G401.6 (cell line): Measurements from ENCODE around the gene CBLN1.

Source experiments
- FAIRE-seq: peaks from 2 replicates; lab custom pipeline; 2012; peaks lifted over from hg19 to GRCh38; lab: Jason Lieb, UNC

The CBLN1 gene

DNA sequence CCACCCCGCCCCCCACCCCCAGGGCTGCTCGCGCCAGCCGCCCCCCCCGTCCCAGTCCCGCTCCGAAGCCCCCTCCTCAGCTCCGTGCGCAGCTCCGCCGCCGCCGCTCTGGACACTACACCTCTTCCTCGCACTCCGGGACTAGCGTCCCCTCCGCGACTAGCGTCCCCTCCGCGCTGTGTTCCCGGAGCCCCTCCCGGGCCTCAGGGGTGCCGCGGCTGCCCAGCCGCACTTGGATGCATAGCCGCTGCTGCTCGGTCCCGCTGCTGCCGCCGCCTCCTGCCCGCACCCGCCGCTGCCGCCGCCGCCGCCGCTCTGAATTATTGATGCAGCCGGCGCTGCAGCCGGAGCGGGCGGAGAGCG, at the start of gene CBLN1:
Gene CBLN1 (minus strand): TSS at position 359 of the 363 bp plus-strand sequence. CDS start 373 bp downstream, outside the sequence.
- no peak for FAIRE-seq

DNA sequence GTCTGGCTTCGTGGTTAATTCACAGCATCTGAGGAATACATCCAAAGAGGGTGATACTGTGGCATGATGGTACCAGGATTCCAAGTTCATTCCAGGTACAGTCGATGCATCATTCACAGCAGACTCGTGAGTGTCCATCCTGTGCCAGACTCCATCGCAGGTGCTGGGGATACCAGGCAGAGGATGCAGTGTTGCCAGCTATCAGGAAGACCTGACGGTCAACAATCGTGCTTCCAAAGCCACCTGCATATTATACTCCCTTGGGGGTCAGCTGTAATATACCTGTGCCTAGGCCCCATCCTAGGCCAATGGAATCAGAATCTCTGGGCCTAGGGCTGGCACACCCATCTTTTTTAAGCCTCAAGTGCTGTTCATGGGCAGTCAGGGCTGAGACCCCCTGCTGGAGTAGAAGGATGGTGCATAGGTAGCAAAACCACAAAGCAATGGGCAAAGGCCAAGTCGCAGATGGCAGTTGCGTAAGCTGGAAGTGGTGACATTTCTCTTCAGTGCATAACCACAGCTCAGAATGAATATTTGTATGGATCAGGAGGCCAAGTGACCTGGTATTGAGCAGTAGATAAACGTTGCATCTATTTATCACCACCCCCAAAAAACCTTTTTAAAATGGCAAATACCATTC, 49.0 kb upstream of the CBLN1 start:
- no peak for FAIRE-seq

DNA sequence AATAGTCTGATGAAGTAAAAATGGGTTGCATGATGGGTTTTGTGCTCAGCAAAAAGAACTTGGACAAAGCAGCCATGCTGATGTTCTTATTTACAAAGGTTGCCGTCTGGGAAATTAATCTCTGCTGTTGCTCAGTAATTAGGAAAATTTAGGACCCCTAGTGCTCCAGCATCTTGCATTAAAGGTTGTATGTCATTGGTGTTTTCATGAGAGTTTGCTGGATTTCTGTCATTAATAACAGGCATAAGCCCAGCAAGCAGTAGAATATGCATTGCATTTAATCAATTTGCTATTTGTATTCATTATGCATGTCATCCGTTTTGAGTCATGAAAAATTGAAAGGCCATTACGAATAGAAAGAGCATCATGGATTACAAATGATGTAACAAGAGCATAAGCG, 46.7 kb upstream of the CBLN1 start:
- no peak for FAIRE-seq

DNA sequence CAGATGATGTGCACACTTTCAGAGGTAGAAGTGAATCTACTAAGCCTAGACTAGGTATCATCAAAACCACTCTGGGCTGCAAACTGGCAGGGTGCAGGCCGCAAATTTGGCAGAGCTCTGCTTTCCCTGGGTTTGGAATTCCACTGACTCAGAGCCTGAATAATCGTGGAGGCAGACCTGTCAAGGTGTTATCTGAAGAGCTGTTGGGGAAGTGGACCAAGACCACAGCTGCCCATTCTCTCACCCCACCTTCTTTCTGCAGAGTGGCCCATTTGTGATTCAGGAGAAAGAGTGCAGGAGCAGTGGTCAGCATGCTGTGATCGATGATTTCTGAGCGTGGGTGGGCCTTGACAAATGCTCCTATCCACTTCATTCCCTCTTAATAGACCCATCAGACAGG, 45.8 kb upstream of the CBLN1 start:
- no peak for FAIRE-seq

DNA sequence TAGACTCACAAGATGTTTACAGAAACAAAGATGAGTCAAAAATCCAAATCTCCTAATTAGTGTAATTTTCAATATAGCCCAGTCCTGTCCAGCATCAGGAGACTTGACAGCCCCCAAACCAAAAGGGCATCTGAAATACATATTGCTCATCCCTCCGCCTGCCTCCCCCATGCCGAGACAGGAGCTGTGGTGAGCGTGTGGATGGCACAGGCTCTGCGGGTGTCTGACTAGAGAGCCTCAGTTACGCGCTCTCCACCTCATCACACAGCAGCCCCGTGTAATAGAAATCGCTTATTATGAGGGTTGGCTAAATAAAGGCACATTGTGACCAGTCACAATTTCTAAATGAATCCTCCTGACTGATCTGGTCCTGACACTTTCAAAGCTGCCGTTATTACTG, 43.1 kb upstream of the CBLN1 start:
- FAIRE-seq: no peak

DNA sequence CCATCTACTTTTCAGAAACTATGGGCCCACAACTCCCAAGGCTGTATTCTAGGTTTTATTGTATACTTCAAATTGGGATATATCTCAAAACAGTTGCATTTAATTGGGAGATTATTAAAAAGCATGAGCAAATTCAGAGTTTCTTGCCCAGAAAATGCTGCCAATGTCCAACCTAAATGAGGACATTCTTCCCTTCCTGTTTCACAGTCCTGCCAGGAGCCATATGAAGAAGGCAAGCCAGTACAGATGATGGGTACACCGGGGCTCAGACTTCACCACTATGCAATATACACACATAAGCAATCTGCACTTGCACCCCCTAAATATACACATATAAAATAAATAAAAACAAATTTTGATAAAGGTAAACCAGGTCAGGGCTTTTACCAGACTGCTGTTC, 34.0 kb upstream of the CBLN1 start:
- FAIRE-seq: no peak

DNA sequence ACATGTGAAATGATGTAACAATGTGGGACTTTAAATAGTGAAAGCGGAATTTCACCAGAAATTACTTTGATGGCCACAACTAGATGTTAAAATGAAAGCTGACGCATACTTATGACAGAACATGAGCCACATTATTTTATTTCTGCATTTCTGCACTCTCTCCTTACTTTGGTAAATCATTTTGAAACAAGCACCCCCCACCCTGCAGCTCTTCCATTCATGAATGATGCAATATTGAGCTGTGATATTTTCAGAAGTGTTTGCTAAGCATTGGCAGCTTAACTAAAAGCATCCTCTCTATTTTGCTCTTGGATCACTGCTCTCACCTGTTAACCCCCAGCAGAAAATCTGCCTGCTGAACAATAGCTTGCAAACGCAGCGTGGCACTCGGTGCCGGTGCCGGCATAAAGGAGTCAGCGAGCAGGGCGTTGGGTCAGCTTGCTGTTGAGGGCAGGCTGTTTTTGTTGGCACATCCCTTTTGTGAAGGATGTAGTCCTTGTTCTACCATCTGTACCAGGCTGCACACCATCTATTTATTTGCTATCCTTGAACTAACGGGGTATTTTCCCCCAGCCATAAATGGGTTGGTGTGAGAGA, 30.8 kb upstream of the CBLN1 start:
- FAIRE-seq: no peak

DNA sequence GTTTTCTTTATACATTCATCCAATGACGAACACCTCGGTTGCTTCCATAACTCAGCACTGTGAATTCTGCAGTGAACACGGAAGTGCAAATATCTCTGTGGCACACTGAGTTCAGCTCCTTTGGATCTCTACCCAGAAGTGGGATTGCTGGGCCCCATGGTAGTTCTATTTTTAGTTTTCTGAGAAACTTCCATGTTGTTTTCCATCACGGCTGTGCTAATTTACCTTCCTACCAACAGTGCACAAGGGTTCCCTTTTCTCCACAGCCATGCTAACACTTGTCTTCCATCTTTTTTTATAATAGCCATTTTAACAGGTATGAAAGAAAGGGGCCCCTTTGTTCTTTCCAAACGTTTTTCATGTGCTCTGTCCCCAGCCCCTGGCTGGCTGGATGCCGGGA, 30.2 kb upstream of the CBLN1 start:
- FAIRE-seq: no peak

DNA sequence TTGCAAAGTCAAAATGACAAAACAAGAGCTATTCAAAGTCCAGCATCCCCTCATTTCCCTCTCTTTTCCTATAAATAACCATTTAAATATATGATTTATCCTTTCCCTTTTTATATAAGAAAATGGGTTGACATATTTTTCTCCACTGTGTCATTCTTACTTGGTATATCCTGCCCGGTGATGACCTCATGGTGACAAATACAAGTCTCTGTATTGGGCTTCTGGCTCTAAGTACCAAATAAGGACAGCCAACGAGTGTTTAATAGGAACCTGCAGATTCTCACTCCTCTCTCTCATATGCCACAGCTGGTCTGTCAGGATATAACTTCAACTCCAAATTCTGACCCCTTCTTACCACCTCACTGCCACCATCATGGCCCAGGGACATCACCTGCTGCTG, 25.5 kb upstream of the CBLN1 start:
- FAIRE-seq: no peak

DNA sequence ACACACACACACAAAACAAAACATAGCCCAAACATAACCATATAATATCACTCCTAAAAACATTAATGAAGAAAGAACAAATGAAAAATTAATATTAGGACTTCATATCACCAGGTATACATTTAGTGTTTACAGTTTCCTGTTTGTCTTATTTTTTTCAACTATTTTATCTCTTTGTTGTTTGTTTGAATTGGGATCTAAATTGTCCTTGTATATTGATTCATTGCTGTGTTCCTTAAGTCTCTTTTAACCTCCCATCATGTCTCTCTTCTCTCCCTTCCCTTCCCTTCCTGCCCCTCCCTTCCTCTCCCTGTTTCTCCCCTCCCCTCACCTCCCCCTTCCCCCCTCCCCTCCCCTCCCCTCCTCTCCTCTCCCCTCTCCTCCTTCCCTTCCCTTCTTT, 23.8 kb upstream of the CBLN1 start:
- FAIRE-seq: no peak

DNA sequence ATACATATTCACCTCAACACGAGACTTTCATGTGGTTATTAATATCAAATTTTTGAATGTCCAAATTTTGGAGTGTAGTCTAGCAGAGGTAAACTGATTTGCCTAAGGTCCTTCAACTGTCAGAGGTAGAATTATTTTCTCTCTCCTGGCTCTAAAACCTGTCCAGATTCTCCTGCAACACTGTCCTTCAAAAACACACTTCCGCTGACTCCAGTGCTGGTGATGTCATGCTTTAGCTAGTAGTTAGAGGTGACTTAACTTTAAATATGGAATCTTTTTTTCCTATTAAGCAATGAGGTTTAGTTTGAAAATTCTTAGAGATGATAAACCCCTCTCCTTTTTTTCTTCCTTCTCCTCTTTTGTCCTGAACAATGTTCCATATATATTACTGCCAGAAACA, 10.8 kb upstream of the CBLN1 start:
- FAIRE-seq: no peak

DNA sequence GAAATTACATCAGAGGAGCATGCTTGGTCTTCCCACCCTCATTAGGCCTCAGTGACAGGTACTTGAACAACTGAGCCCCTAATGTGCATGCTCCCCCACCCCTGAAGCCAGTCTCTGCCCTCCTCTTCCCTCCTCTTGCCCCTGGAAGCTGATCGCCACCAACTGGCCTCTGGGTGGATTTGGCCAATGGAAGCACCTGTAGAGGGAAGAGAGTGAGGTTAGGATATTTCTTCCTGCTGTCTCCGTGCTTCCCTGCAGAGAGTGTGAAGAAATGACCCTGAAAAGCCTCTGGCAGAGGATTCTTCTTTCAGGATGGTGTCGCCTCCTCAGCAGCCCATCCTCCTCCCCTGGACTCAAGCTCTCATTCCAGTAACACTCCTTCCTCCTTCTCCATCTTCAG, 5.9 kb upstream of the CBLN1 start:
- FAIRE-seq: no peak

DNA sequence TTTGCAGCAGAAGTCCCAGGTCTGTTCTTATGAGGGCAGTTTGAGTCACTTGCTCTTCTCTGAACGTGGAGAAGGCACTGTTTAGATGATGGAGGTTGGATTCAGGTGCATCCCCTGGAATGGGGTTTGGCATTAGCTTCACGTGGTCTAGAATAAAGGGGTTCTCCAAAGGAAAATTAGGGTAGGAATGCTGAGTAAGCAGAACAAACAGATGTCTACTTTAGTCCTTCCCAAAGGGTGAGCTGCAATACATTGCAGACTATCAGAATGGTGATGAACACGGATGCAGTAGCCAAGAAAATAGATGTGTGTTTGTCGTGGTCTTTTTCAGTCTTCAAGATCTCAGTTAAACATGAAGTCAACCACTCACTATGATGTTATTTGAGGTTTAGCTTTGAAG, 3.3 kb upstream of the CBLN1 start:
- FAIRE-seq: no peak

DNA sequence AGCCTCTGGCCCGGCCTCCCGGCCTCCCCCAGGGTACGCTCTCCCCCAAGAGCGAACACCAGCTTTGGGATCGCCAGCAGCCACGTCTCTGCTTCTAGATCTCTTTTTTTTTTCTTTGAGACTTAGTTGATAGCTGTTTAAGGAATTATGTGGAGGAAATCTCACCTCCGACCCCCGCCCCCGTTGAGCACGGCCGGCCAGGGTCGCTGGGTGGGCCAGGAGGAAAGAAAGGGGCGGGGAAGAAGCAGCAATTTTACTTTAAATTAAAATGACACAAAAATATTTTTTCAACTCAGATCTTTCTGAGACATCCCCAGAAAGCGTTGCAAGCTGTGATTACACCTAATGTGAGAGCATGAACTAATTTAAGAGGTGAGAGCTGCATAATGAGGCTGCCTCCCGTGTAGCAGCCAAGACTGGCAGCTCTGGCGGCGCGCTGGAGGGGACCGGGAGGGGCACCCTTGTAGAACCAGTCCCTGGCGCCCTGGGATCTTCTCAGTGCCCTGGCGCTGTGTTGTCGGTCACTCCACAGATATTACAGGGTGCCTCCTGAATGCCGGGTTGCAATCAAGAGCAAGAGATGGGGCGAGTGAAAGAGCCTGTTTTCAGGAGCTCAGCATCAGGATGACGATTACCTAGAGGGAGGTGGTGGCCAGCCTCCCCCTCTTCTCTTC, 1.9 kb upstream of the CBLN1 start:
- no peak for FAIRE-seq

DNA sequence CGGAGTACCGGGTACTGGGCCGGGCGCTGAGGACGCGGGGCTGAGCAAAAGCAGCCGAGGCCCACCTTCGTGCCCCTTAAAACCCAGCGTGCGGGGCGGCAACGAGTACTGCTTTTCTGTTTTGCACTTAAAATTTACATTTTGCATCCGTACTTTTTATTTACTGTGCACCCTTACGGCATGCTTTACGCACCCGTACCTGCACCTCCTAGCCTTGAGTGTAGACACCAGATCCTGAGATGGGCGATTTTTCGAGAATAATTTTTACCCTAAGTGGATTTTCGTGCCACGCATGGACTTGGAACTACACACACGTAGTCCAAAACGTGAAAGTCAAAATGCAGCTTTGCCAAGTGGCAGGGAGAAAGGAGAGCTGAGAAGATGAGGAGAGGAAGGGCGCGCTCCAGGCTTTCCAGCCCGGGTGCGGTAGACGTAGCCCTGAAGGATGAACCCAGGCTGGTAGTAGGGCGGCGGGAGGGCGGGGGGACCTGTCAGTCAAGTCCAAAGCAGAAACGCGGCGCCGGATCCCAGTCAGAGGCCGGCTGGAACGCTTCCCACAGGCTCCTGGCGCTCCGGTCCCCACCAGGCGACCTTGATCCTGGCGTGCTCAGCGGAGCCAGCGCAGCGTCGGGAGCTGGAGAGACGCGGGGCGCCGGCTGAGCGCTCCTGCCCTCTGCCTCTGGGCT, 1.2 kb upstream of the CBLN1 start:
- no peak for FAIRE-seq

DNA sequence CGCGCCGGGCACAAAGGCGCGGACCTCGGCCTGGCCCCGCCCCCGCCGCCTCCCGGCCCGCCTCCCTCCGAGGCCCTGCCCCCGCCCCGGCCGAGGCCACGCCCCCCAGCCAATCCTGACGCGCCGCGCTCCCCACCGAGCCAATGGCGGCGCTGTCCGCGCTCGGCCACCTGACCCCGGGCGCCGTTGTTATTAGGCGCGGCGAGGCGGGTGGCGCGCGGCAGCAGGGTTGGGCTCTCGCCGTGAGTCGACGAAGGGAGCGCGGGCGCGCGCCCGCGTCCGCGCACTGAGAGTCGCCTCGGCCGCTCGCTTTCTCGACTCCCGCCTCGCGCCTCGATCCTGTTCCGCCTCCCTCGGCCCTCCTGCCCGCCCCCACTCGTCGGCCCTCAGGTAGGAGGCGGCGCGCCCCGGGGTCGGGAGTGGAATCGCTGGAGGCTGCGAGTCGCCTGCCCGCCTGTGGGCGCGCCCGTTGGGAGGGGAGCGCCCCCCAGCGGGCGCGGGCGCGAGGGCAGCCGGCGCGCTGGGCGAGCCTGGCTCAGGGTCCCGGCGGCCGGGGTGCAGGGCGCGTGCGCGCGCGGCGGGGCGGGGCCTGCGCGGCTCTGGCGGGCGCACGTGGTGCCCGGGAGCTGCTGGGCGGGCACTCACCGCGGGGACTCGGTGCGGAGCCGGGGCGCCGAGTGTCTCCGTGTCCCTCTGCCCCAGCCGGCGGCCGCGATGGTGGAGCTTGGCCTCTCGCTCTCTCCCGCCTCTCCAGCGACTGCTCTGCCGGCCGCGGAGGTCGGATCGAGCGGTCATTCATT, 405 bp upstream of the CBLN1 start:
- no peak for FAIRE-seq

DNA sequence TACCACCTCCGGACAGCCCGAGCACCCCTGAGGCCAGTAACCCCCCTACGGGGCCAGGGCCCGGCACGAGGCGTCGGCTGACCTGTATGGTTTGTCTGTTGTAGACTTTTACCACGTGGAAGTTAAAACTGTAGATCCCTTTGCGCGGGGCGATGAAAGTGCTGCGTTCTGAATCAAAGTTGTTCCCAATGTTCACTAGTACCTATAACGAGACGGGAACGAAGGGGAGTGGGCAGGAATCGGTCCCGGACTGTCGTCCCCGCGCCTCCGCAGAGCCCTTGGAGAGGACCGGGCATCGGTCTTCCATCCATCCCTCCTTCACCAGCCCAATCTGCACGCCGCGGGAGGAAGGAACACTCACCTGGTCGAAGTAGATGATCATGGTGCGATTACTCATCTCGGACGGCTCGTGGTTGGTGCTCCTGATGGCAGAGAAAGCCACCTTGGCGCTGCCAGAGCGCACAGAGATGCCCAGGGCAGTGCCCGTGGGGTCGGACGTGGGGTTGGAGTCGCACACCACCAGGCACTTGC, 732 bp downstream of the CBLN1 start:
- no peak for FAIRE-seq

DNA sequence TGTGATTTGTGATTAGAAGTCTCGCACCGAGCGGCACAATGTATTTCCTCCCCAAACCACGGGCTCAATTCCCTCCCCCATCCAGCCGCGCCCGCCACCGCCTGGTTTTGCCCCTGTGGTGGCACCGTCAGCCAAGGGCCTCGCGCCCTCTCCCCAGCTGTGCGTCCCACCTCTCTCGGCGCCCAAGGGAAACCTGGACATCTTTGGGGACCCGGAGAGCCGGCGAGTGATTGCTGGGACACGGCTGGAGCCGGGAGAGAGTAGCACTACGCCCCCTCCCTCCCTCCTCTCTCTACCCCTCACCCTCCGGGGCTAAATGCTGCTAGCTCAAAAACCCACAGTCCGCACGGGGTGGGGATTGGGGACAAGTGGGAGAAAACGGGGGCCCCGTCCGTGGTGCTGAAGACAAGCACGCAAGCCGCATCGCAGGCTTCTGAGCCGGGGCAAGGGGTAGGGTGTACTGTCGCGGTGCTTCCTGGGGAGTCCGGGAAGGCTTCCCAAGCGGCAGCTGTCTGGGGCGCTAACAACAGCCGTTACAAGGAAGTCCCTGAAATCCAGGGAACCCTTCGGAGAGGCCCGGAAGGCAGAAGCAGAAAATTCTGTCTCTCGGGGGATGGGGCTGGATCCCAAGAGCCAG, 1.4 kb downstream of the CBLN1 start:
- FAIRE-seq: no peak

DNA sequence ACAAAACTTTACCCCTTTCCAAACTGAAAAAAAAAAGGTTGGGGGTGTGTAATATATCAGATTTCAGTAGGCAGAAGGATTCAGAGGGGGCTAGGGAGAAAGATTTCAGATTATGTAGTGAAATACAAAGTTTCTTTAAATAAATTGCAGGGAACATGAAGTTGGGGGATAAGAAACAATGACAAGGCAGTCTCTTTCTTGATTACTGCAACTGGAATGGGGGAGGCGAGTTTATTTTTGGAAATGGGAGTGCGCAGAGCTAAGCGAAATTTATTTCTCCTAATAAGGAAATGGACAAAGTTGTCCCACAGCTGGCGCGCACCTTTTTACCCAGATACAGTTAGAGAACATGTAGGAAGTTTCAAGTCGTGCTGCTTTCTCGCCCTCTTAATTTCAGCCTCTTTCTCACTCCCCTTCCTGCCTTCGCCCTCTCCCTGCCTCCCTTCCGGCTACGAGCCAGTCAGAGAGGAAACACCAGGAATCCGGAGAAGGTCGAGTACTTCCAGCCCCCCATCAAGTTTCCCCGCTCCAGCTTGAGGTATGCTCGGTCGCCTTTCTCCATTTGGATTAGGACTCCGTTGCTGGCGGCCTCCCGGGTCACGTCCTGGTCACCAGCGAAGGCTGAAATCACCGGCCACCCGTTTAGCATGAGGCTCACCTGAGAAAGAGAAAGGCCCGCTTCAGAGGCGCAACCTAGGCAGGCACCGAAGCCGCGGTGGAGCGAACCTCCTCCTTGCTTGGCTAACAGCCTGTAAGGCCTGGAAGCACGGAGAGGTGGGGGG, 2.5 kb downstream of the CBLN1 start:
- FAIRE-seq: no peak

DNA sequence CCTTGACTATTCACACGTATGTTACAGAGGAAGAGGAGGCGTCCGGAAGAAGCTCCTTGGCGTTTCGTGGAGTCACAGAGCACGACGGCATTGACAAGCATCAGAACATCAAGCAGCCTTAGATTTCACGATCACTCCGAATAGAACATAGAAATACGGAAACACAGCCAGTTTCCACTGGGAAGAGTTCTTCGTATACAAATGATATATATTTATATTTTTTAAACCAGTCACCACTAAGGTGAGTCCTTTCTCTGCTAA, 3.1 kb downstream of the CBLN1 start:
- no peak for FAIRE-seq
